Transverse colon (tissue), 4 donors: ENCODE measurements around the gene COL23A1. TPM values are rescaled to one million over a fixed set of nuclear protein-coding genes. Genes with fewer than 3 reads are reported as not detected.

Experiments used
- DNase-seq: peaks from one replicate; pipeline ENCODE4 v3.0.0-alpha.2; 2019
- H3K27ac ChIP-seq, 4 donors: fragments of 200-600 bp; sonication (generic); 2 replicates each; pipeline ENCODE4 v1.5.1; 2016 to 2018; ENCODE audit warnings: inconsistent platforms in 4 of 4
- H3K27me3 ChIP-seq: fragments of 200-600 bp; sonication (generic); 2 replicates; pipeline ENCODE4 v1.5.1; 2017; ENCODE audit warnings: inconsistent platforms
- H3K36me3 ChIP-seq, 4 donors: fragments of 200-600 bp; sonication (generic); 2 replicates each; pipeline ENCODE4 v1.5.1; 2017 to 2019; ENCODE audit warnings: inconsistent platforms in 4 of 4
- H3K4me1 ChIP-seq, 4 donors: fragments of 200-600 bp; sonication (generic); 2 replicates each; pipeline ENCODE4 v1.5.1; 2017 to 2020; ENCODE audit warnings: inconsistent platforms in 4 of 4
- H3K4me3 ChIP-seq, 4 donors: fragments of 200-600 bp; sonication (generic); 1 replicate in 1 of 4; 2 replicates in 3 of 4; pipeline versions ENCODE4 v1.5.1 to v1.6.1; 2017 to 2019; ENCODE audit warnings: inconsistent platforms in 4 of 4
- H3K9me3 ChIP-seq, 2 donors: fragments of 200-600 bp; sonication (generic); 2 replicates each; pipeline ENCODE4 v1.5.1; 2017 to 2019; ENCODE audit warnings: inconsistent platforms in 2 of 2
- EP300 ChIP-seq: sonication (generic); formaldehyde crosslinking; IDR thresholded peaks from one replicate; pipeline ENCODE4 v1.6.1; 2017; ENCODE audit warnings: antibody characterized with exemption, low read depth
- POLR2A ChIP-seq: fragments of 450-650 bp; IDR thresholded peaks from one replicate; pipeline ENCODE4 v1.6.1; 2016; ENCODE audit warnings: antibody characterized with exemption, mild to moderate bottlenecking, moderate library complexity
- POLR2AphosphoS5 ChIP-seq, 3 donors: sonication (generic); formaldehyde crosslinking; IDR thresholded peaks; one replicate each; pipeline ENCODE4 v1.6.1; 2016; ENCODE audit warnings: antibody characterized with exemption in 3 of 3
- WGBS, 2 donors: methylation state at CpG; one replicate each; pipeline ENCODE4 v1.1.5; 2018; ENCODE audit warnings: low coverage in 1 of 2; 5-methylcytosine and 5-hydroxymethylcytosine counted together
- in situ Hi-C, 4 donors: fragments of 200-750 bp; cut with MboI; loops; one replicate each; pipeline versions ENCODE4 v1.15.0 to v1.15.1; 2017; ENCODE audit warnings: low sequenced_read_pairs in 3 of 4, low pct_ligation_motif_present in 1 of 4, low pct_unique_long_range_greater_than_20kb in 1 of 4
- intact Hi-C: fragments of 100-400 bp; cut with DNase I; formaldehyde crosslinking; loops from one replicate; pipeline ENCODE4 v1.15.1; 2023; ENCODE audit warnings: low total_unique reads
- total RNA-seq, 4 donors: library from RNA; depleted of rRNA; stranded (reverse); fragments of >200 nt; gene quantifications; one replicate each; pipeline ENCODE4 v1.1.0, GENCODE V29; 2016
- TF ChIP-seq, protein P1 (sequence below), 5 experiments: fragments of 200-600 bp in 3 of 5; fragments of 450-650 bp in 2 of 5; sonication (generic) in 3 of 5; IDR thresholded peaks; 1 replicate in 2 of 5; 2 replicates in 3 of 5; pipeline ENCODE4 v1.5.1; 2016 to 2017; ENCODE audit warnings: antibody characterized with exemption in 5 of 5, inconsistent platforms in 3 of 5, mild to moderate bottlenecking in 2 of 5, moderate library complexity in 1 of 5

The COL23A1 gene
- total RNA-seq, 4 donors from 2014 or later, result 0.14 to 2.2 (median 1.4) TPM; not detected in 1

GRCh38 chr5:178341091-178341850 lies 248.9 kb downstream of the COL23A1 start:
- no peaks in the 10 kb centered on the region for H3K36me3 ChIP-seq
- H3K4me1 ChIP-seq, result no peaks in the 10 kb centered on the region
- TF ChIP-seq EP300 (no peak), POLR2A (no peak), POLR2AphosphoS5 (IDR thresholded peaks at IDR 0.05) (no peak)
- TF ChIP-seq, protein P1, sequence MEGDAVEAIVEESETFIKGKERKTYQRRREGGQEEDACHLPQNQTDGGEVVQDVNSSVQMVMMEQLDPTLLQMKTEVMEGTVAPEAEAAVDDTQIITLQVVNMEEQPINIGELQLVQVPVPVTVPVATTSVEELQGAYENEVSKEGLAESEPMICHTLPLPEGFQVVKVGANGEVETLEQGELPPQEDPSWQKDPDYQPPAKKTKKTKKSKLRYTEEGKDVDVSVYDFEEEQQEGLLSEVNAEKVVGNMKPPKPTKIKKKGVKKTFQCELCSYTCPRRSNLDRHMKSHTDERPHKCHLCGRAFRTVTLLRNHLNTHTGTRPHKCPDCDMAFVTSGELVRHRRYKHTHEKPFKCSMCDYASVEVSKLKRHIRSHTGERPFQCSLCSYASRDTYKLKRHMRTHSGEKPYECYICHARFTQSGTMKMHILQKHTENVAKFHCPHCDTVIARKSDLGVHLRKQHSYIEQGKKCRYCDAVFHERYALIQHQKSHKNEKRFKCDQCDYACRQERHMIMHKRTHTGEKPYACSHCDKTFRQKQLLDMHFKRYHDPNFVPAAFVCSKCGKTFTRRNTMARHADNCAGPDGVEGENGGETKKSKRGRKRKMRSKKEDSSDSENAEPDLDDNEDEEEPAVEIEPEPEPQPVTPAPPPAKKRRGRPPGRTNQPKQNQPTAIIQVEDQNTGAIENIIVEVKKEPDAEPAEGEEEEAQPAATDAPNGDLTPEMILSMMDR (IDR thresholded peaks at IDR 0.05), result no peak
- intact Hi-C loops (no loop called here), in situ Hi-C loops (no loop called here)
- H3K27me3 ChIP-seq, result no peaks in the 10 kb centered on the region
- no peak overlapping the region for H3K4me3 ChIP-seq
- no peak for DNase-seq
- no peak overlapping the region for H3K27ac ChIP-seq
- WGBS, 2 donors, result 73 to 90% methylated on average over 4 to 15 of the region's 15 CpGs
- H3K9me3 ChIP-seq, result no peaks in the 10 kb centered on the region

- TF ChIP-seq EP300, result no peak
- TF ChIP-seq POLR2A, result no peak
- TF ChIP-seq, protein P1 (IDR thresholded peaks at IDR 0.05), result no peak
- TF ChIP-seq POLR2AphosphoS5 (IDR thresholded peaks at IDR 0.05), result no peak
- intact Hi-C loops, result no loop called here
- DNase-seq, result no peak
- Histone ChIP-seq H3K4me3 (no peak overlapping the region), H3K9me3 (no peaks in the 10 kb centered on the region), H3K36me3 (no peaks in the 10 kb centered on the region), H3K27ac (no peak overlapping the region), H3K4me1 (no peaks in the 10 kb centered on the region), H3K27me3 (no peaks in the 10 kb centered on the region)
- 95% methylated on average over 9 of the region's 9 CpGs; no CpG with 5 or more reads in 1 of the 2 donors for WGBS, 2 donors
- in situ Hi-C loops, result no loop called here
Measured at GRCh38 chr5:178340637-178341036, 249.6 kb downstream of the COL23A1 start.

GRCh38 chr5:178340187-178340586 lies 250.0 kb downstream of the COL23A1 start:
- Histone ChIP-seq H3K36me3 (no peaks in the 10 kb centered on the region), H3K4me1 (no peaks in the 10 kb centered on the region), H3K4me3 (no peak overlapping the region), H3K27ac (no peak overlapping the region), H3K27me3 (no peaks in the 10 kb centered on the region), H3K9me3 (no peaks in the 10 kb centered on the region)
- no peak for DNase-seq
- intact Hi-C loops (no loop called here), in situ Hi-C loops (no loop called here)
- TF ChIP-seq, protein P1 (IDR thresholded peaks at IDR 0.05), result no peak
- TF ChIP-seq EP300 (no peak), POLR2A (no peak), POLR2AphosphoS5 (IDR thresholded peaks at IDR 0.05) (no peak)
- 89% methylated on average over 7 of the region's 7 CpGs; no CpG with 5 or more reads in 1 of the 2 donors for WGBS, 2 donors

DNA sequence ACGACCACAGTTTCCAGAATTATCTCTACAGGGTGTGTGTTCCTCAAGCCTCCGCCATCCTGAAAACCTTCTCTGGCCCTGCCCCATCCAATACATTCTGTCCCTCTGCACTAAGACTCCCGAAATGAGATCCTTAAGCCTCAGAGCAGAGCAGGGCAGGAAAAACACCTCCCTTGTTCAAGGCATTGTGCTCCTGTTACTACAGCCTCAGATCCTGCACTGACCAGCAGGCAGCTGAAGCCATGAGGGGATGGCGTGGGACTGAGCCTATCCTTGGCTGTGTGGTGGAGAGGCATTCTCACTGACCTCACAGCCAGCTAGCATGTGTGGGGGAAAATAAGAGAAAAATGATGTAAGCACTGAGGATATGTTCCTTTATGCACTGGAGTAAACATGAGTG lies 250.9 kb downstream of the COL23A1 start:
- Histone ChIP-seq H3K36me3 (no peaks in the 10 kb centered on the region), H3K4me3 (no peak overlapping the region), H3K9me3 (no peaks in the 10 kb centered on the region), H3K27me3 (no peaks in the 10 kb centered on the region), H3K27ac (no peak overlapping the region), H3K4me1 (no peaks in the 10 kb centered on the region)
- intact Hi-C loops, result no loop called here
- in situ Hi-C loops, result no loop called here
- TF ChIP-seq POLR2AphosphoS5 (IDR thresholded peaks at IDR 0.05) (no peak), EP300 (no peak), POLR2A (no peak)
- TF ChIP-seq, protein P1 (IDR thresholded peaks at IDR 0.05), result no peak
- no peak for DNase-seq
- WGBS, 2 donors, result 87 to 100% methylated on average over 1 to 4 of the region's 4 CpGs
